H9 (cell line): ENCODE results near the gene RNF26. TPM values are rescaled to one million over a fixed set of nuclear protein-coding genes. Genes with fewer than 3 reads are reported as not detected.
A peak's percentile ranks its signal among the peaks of the same experiment; 100 is the strongest.

Experiments used
- DNase-seq: peaks from one replicate; pipeline ENCODE4 v3.0.0-alpha.2; 2017
- H2AFZ ChIP-seq: one replicate; pipeline ENCODE4 v1.6.1; 2013; ENCODE audit warnings: mild to moderate bottlenecking, low read length, control low read depth, moderate library complexity
- H2AK5ac ChIP-seq: 2 replicates; pipeline ENCODE4 v1.6.1; 2013; ENCODE audit warnings: low read length, control low read depth, mixed read lengths; ENCODE audit not compliant: insufficient read length
- H2BK120ac ChIP-seq: one replicate; pipeline ENCODE4 v1.6.1; 2013; ENCODE audit warnings: low read depth, mild to moderate bottlenecking, low read length, control low read depth, inconsistent platforms; ENCODE audit not compliant: poor library complexity, severe bottlenecking
- H2BK12ac ChIP-seq: 2 replicates; pipeline ENCODE4 v1.6.1; 2013; ENCODE audit warnings: low read length, control low read depth, mixed read lengths, low read depth; ENCODE audit not compliant: insufficient read length
- H2BK15ac ChIP-seq: 2 replicates; pipeline ENCODE4 v1.6.1; 2013; ENCODE audit warnings: low read depth, low read length, control low read depth
- H2BK20ac ChIP-seq: one replicate; pipeline ENCODE4 v1.6.1; 2013; ENCODE audit warnings: low read depth, mild to moderate bottlenecking, low read length, control low read depth, inconsistent platforms; ENCODE audit not compliant: poor library complexity, severe bottlenecking
- H2BK5ac ChIP-seq: 2 replicates; pipeline ENCODE4 v1.6.1; 2013; ENCODE audit warnings: low read length, control low read depth, mixed read lengths; ENCODE audit not compliant: insufficient read length
- H3K14ac ChIP-seq: 2 replicates; pipeline ENCODE4 v1.6.1; 2013; ENCODE audit warnings: low read length, control low read depth; ENCODE audit not compliant: insufficient read depth
- H3K18ac ChIP-seq: 2 replicates; pipeline ENCODE4 v1.6.1; 2013; ENCODE audit warnings: low read depth, mild to moderate bottlenecking, mixed read lengths, low read length, control low read depth; ENCODE audit not compliant: insufficient read length
- H3K23ac ChIP-seq: 2 replicates; pipeline ENCODE4 v1.6.1; 2013; ENCODE audit warnings: low read length, control low read depth, mixed read lengths, low read depth; ENCODE audit not compliant: insufficient read length
- H3K23me2 ChIP-seq: 2 replicates; pipeline ENCODE4 v1.6.1; 2013; ENCODE audit warnings: low read depth, mild to moderate bottlenecking, mixed read lengths, low read length, control low read depth; ENCODE audit not compliant: insufficient read length, poor library complexity, severe bottlenecking
- H3K27ac ChIP-seq: 2 replicates; pipeline ENCODE4 v1.5.1; 2013; ENCODE audit warnings: low read length, control low read depth, mixed read lengths, low read depth; ENCODE audit not compliant: insufficient read length
- H3K27me3 ChIP-seq: 2 replicates; pipeline ENCODE4 v1.6.1; 2013; ENCODE audit warnings: low read length, control low read depth, inconsistent platforms; ENCODE audit not compliant: insufficient read depth
- H3K4ac ChIP-seq: 2 replicates; pipeline ENCODE4 v1.6.1; 2013; ENCODE audit warnings: low read depth, mild to moderate bottlenecking, control low read depth, inconsistent platforms, low read length, moderate library complexity
- H3K4me1 ChIP-seq: 2 replicates; pipeline ENCODE4 v1.6.1; 2013; ENCODE audit warnings: low read length, control low read depth, inconsistent platforms; ENCODE audit not compliant: insufficient read depth
- H3K4me2 ChIP-seq: 2 replicates; pipeline ENCODE4 v1.6.1; 2013; ENCODE audit warnings: low read length, control low read depth, mixed read lengths; ENCODE audit not compliant: insufficient read length, insufficient read depth
- H3K56ac ChIP-seq: 2 replicates; pipeline ENCODE4 v1.6.1; 2013; ENCODE audit warnings: low read depth, mild to moderate bottlenecking, mixed read lengths, low read length, control low read depth; ENCODE audit not compliant: insufficient read length
- H3K79me1 ChIP-seq: 2 replicates; pipeline ENCODE4 v1.6.1; 2013; ENCODE audit warnings: low read depth, mild to moderate bottlenecking, moderate library complexity, low read length, control low read depth, inconsistent platforms; ENCODE audit not compliant: insufficient read depth, poor library complexity, severe bottlenecking
- H3K79me2 ChIP-seq: 2 replicates; pipeline ENCODE4 v1.6.1; 2013; ENCODE audit warnings: low read length, control low read depth, inconsistent platforms; ENCODE audit not compliant: insufficient read depth
- H3K9ac ChIP-seq: 2 replicates; pipeline ENCODE4 v1.6.1; 2013; ENCODE audit warnings: low read length, control low read depth, mixed read lengths; ENCODE audit not compliant: insufficient read length; ENCODE audit errors: extremely low read depth
- H3K9me3 ChIP-seq: one replicate; pipeline ENCODE4 v1.6.1; 2013; ENCODE audit warnings: low read depth, low read length, inconsistent platforms; ENCODE audit not compliant: control insufficient read depth
- H3T11ph ChIP-seq: one replicate; pipeline ENCODE4 v1.6.1; 2013; ENCODE audit warnings: mild to moderate bottlenecking, low read length, control low read depth, inconsistent platforms
- H4K20me1 ChIP-seq: one replicate; pipeline ENCODE4 v1.6.1; 2013; ENCODE audit not compliant: control insufficient read depth, insufficient read length, insufficient read depth
- H4K5ac ChIP-seq: 2 replicates; pipeline ENCODE4 v1.6.1; 2013; ENCODE audit warnings: low read depth, mild to moderate bottlenecking, mixed read lengths, low read length, control low read depth; ENCODE audit not compliant: insufficient read length
- H4K8ac ChIP-seq: replicated peaks from 2 replicates; pipeline ENCODE4 v1.6.1; 2013; ENCODE audit warnings: low read length, control low read depth, mixed read lengths, low read depth; ENCODE audit not compliant: insufficient read length
- H4K91ac ChIP-seq: 2 replicates; pipeline ENCODE4 v1.6.1; 2013; ENCODE audit warnings: low read depth, mild to moderate bottlenecking, moderate library complexity, mixed read lengths, low read length, control low read depth; ENCODE audit not compliant: insufficient read length
- H3K27ac Mint-ChIP-seq, 3 experiments: 2 replicates in 2 of 3; 3 replicates in 1 of 3; pipeline ENCODE4 v1.8.0; 2020 to 2021; ENCODE audit warnings: mixed read lengths in 3 of 3, mild to moderate bottlenecking in 1 of 3, moderate library complexity in 1 of 3
- H3K27me3 Mint-ChIP-seq: 2 replicates; pipeline ENCODE4 v1.8.0; 2021; ENCODE audit warnings: low read depth, mild to moderate bottlenecking, moderate library complexity, mixed read lengths
- H3K36me3 Mint-ChIP-seq, 3 experiments: 2 replicates in 2 of 3; 3 replicates in 1 of 3; pipeline ENCODE4 v1.8.0; 2020 to 2021; ENCODE audit warnings: low read depth in 3 of 3, mixed read lengths in 3 of 3; ENCODE audit not compliant: insufficient read depth in 1 of 3
- H3K4me1 Mint-ChIP-seq, 2 experiments: 2 replicates each; pipeline ENCODE4 v1.8.0; 2020; ENCODE audit warnings: mixed read lengths in 2 of 2
- H3K4me3 Mint-ChIP-seq, 2 experiments: 2 replicates in 1 of 2; 3 replicates in 1 of 2; pipeline ENCODE4 v1.8.0; 2020 to 2021; ENCODE audit warnings: mild to moderate bottlenecking in 2 of 2, mixed read lengths in 2 of 2, moderate library complexity in 1 of 2
- H3K9me3 Mint-ChIP-seq, 2 experiments: 2 replicates in 1 of 2; 3 replicates in 1 of 2; pipeline ENCODE4 v1.8.0; 2020; ENCODE audit warnings: mild to moderate bottlenecking in 2 of 2, mixed read lengths in 2 of 2, moderate library complexity in 1 of 2
- CTCF ChIP-seq: fragments of 200-600 bp; sonication (generic); conservative IDR thresholded peaks from 3 replicates; pipeline ENCODE4 v1.8.0; 2021; ENCODE audit warnings: antibody characterized with exemption, mild to moderate bottlenecking
- WGBS: extraction: QIAGEN DNeasy Blood & Tissue Kit; methylation state at CpG from one replicate; pipeline ENCODE4 v1.1.7; 2013; ENCODE audit warnings: missing lambda C conversion rate, low lambda C conversion rate, mixed read lengths; ENCODE audit not compliant: insufficient read length; ENCODE audit errors: extremely low coverage; 5-methylcytosine and 5-hydroxymethylcytosine counted together
- total RNA-seq: library from RNA; stranded (reverse); gene quantifications from 2 replicates; pipeline ENCODE4 v1.2.1, GENCODE V29; 2021

Gene RNF26
- total RNA-seq, 1 experiment from 2014 or later = 57.6 TPM

GRCh38 chr11:119323532-119324033, 10.7 kb upstream of the RNF26 start:
- Histone ChIP-seq H3K4me1 (peaks cover 11% of the 10 kb centered on the region; the same call in 1 of the 2 replicates), H3K23me2 (peaks cover 12% of the 10 kb centered on the region), H3K23ac (no peak overlapping the region), H2BK120ac (no peak overlapping the region), H2BK20ac (no peak overlapping the region), H3T11ph (no peak overlapping the region), H4K8ac (no peak overlapping the region), H3K4me2 (no peak overlapping the region), H4K20me1 (no peaks in the 10 kb centered on the region), H2AK5ac (no peak overlapping the region), H2BK12ac (no peak overlapping the region), H3K56ac (no peak overlapping the region), H2AFZ (no peak overlapping the region), H3K79me2 (no peaks in the 10 kb centered on the region), H4K5ac (no peak overlapping the region), H3K14ac (no peak overlapping the region), H3K79me1 (no peaks in the 10 kb centered on the region), H4K91ac (no peak overlapping the region), H3K18ac (no peak overlapping the region), H3K4ac (no peak overlapping the region), H2BK5ac (no peak overlapping the region), H3K9me3 (no peaks in the 10 kb centered on the region), H2BK15ac (no peak overlapping the region), H3K27me3 (no peaks in the 10 kb centered on the region), H3K9ac (no peak overlapping the region), H3K27ac (no peak overlapping the region)
- no peaks in the 10 kb centered on the region; a peak in 1 of 5 replicates for H3K9me3 Mint-ChIP-seq
- H3K4me1 Mint-ChIP-seq = peaks cover 28 to 30% of the 10 kb centered on the region in 2 experiments
- H3K4me3 Mint-ChIP-seq = peak overlapping the region in 1 of 2 experiments; percentile 4; a peak in 2 of 5 replicates
- peaks cover 2% of the 10 kb centered on the region for H3K27me3 Mint-ChIP-seq
- no peak overlapping the region; a peak in 1 of 7 replicates for H3K27ac Mint-ChIP-seq
- no peaks in the 10 kb centered on the region for H3K36me3 Mint-ChIP-seq
- peak; percentile 82 for DNase-seq
- peak; percentile 88 for TF ChIP-seq CTCF
- no CpG with 5 or more reads among the region's 8 CpGs for WGBS
